ENCODE results near the gene RALB. TPM values are rescaled to one million over a fixed set of nuclear protein-coding genes. Genes with fewer than 3 reads are reported as not detected.
"Not testable (repeated sequence)": the region's sequence is repeated elsewhere in the genome, so short reads cannot be mapped to it uniquely, and the experiment has no call there.

Gene RALB
- total RNA-seq, 1 donor from 2014 or later = 108 TPM

DNA sequence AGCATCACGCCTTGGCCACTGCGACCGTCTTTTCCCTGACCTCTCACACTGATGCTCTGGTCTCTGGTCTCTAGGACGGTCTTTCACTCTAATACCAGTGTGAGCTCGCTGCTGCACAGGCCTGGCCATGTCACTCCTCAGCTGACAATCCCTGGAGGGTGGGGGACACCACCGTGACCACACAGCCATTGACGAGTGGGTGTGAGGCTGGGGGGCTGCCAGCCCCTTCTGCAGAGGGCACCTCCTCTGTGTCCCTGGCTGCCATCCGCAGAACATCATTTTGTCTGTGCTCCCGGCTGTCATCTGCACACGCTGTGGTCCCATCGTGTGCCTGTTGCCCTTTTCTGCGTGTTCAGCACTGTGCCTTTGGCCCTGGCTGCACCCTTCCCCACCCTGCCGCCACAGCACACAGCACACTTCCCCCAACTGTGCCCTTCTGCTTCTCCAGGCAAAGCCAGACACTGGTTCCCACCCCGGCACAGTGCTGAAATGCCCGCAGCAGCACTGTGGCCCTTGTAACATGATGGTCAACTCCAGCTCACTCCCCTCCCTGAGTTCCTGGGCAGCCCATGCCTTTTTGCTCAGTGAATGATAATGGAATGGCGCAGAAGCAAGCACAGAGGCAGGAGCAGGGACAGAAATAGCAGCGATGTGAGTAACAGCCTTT, 62.8 kb downstream of the RALB start:
- DNase-seq (ENCODE audit: low read depth) = no peak

DNA sequence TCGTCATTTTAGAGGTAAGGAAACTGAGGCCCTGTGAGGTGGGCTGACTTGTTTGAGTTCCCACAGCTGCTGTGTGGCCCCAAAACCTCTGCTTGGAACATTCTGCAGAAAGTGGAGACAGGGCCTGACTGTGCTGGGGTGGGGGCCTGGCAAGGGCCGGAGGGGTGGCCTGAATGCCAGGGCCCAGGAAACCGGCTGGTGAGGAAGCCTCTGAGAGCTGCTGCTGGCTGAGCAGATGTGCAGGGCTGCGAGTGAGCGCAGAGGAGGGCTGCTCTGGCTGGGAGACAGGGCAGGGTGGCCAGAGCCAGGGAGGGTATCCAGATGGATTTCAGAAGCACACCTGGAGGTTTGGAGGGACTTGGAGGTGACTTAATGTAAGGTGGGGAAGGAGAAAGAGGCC, 63.4 kb downstream of the RALB start:
- DNase-seq (ENCODE audit: low read depth) = no peak

- no peak for DNase-seq (ENCODE audit: low read depth)
Measured at GRCh38 chr2:120316528-120317179, 64.0 kb downstream of the RALB start.

GRCh38 chr2:120317180-120317533, 64.5 kb downstream of the RALB start:
- DNase-seq (ENCODE audit: low read depth) = no peak

DNA sequence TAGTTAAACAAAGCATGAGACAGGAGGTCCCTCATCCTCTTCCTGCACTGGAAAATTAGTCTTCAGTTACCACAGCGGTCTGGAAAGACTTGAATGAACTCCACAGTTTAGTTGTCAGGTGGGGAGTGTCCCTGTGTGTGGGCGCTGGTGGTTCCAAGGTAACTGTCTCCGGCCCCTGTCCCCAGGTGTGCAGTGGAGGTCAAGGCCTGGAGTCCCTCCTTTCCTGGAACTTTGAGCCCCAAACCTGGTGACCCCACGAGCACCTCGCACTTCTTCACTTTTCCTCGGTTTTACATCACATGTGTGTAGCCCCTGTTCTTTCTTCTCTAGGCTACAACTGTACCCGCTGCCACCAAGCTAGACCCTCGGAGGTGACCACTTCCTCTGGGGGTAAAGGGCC, 65.3 kb downstream of the RALB start:
- DNase-seq (ENCODE audit: low read depth) = no peak

- no peak for DNase-seq (ENCODE audit: low read depth)
Measured at GRCh38 chr2:120318626-120319025, 66.0 kb downstream of the RALB start.

GRCh38 chr2:120319123-120319522, 66.5 kb downstream of the RALB start:
- no peak for DNase-seq (ENCODE audit: low read depth)

DNA sequence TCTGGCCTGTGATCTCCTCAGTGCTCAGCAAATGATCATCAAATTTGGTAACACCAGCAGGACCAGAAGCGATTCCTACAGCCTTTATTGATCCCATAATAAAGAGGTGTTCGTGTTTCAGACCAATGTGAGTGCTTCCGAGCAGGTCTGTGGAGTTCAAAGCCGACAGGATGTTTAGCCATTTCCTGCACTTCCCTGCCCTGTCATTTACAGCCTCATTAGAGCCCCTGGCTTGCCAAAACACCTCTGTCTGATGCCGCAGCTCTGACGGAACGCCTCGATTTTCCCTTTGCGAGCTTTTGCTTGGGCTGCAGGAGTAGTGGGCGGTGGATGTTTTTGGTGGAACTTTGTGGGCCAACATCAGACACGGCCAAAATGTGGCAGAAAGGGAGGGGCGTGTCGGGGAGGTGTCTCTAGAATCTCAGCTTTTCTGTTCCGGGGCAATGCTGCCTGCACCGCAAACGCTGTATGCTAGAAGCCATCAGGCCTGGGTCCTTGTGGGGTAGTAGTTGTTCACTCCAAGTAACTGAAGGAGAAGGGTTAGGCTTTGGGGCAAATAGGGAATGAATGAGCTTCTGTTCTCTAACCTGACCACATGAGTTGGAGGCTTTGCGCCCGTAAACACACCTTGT, 67.2 kb downstream of the RALB start:
- no peak for DNase-seq (ENCODE audit: low read depth)

- DNase-seq (ENCODE audit: low read depth) = peak; percentile 6
Measured at GRCh38 chr2:120320318-120320851, 67.7 kb downstream of the RALB start.

DNA sequence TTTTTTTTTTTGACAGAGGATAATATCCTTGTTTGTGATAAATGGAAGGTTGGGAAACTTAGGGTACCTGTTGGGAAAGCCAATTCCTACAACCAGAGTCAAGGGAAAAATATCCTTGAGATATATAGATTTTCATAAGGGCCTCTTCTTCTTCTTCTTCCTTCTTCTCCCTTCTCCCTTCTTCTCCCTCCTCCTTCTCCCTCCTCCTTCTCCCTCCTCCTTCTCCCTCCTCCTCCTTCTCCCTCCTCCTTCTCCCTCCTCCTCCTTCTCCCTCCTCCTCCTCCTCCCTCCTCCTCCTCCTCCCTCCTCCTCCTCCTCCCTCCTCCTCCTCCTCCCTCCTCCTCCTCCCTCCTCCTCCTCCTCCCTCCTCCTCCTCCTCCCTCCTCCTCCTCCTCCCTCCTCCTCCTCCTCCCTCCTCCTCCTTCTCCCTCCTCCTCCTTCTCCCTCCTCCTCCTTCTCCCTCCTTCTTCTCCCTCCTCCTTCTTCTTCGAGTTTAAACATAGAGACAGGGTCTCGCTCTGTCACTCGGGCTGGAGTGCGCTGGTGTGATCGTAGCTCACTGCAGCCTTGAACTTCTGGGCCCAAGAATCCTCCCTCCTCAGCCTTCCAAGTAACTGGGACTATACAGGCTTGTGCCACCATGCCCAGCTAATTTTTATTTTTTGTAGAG, 68.4 kb downstream of the RALB start:
- DNase-seq (ENCODE audit: low read depth) = not testable (repeated sequence)

- DNase-seq (ENCODE audit: low read depth) = no peak
Measured at GRCh38 chr2:120321721-120322284, 69.2 kb downstream of the RALB start.

GRCh38 chr2:120322329-120322728, 69.7 kb downstream of the RALB start:
- no peak for DNase-seq (ENCODE audit: low read depth)

GRCh38 chr2:120323214-120323613, 70.6 kb downstream of the RALB start:
- DNase-seq (ENCODE audit: low read depth) = no peak

GRCh38 chr2:120323807-120324399, 71.3 kb downstream of the RALB start:
- no peak for DNase-seq (ENCODE audit: low read depth)

DNA sequence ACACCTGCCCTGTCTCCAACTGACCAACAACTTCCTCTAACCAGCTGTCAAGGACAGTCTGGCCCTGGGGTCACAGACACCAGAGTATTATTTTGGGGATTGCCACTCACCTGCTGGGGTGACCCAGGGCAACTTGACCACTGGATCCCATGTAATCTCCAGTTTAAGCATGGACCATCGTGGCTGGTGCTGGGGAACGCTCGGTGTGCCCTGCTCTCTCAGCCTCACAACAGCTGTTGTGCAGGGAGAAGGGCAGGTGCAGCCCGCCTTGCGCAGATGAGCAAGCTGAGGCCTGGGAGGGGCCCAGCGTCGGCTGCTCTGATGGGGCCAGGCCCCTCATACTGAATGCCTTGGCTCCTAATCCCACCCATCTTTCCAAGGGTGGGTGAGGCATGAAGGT, 72.3 kb downstream of the RALB start:
- no peak for DNase-seq (ENCODE audit: low read depth)

DNA sequence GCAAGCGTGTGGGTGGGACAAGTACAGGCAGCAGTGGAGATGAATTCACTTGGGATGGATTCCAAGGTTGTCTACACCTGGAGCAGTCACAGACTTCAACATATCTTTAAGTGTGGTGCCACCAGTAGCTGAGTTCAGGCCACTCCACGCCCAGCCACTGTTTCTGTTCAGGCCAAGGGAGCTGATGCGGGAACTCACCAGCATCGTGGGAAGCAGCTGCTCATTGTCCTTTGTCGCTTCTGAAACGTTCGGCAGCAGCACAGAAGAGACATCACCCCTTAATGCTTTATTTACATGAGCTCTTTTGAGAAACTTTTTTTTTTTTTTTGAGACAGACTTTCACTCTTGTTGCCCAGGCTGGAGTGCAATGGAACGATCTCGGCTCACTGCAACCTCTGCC, 73.4 kb downstream of the RALB start:
- DNase-seq (ENCODE audit: low read depth) = no peak

DNA sequence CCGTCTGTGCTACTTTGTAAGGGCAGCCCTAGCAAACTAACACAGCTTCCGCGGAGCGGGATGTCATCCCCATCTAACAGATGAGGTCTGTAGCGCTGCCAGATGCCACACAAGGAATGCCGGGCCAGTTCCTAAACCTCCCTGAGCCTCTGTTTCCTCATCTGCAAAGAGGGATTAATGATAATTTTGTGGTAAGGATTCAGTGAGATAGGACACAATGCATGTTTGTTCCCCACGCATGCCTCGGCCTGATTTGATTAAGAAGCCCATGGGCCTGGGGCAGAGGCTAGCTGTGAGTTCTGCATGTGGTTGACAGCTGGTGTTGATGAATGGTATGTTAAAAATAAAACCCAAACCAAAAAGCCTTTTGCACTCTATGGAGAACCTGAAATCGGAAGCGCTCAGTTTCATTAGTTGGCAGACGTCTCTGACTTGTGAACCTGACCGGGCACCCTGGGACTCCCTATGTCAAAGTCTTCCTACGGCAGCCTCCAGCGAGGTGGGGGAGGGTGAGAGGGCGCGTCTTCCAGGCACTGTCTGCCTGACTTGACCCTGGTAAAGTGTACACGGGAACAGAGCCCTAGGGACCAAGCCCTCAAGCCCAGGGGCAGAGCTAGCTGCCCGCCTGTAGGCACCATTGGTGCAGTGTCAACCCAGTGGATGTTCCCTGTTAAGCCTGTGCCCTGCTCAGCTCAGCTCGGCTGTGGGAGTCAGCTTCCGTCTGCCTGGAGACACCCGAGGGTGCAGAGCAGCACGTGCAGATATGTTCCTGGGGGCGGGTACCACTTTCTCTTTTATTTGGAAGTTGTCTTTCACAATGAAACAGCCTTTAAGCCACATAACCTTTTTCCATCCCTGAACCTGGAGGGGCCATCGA, 78.5 kb downstream of the RALB start:
- no peak for DNase-seq (ENCODE audit: low read depth)

DNA sequence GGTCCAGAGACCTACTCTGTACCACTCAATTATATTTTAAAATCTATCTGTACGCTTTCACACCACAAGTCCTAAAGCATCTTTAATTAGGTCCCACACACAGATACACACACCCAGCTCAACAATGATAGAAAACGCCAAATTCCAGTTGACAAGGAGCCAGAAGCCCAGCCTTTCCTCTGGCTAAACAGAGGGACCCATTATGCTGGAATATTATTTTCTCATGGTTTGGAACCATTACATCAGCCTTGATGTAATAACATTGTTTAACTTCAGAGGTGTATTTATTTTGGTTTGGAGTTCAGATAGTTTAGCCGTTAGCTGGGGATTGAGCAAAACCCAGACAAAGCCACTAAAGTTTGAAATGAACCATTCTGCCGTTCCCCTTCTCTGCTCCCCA, 79.3 kb downstream of the RALB start:
- no peak for DNase-seq (ENCODE audit: low read depth)

DNA sequence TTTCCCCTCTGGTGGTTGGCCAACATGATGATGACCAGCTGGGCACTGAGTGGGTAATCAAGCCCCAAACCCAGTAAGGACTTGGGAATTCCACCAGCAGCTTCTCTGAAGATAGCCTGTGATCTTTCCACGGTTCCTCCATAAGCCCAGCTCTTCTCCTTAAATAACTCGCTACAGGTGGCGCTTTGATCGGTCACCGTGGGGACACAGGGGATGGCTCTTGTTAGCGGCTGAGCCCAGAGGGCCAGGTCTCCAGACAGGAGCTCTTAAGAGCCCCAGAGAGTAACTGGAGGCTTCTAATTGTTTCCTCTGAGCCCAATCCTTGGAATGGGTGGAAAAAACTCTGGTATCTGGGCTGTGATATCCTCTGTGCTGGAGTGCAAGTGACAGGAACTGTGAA, 79.7 kb downstream of the RALB start:
- DNase-seq (ENCODE audit: low read depth) = no peak

- DNase-seq (ENCODE audit: low read depth) = no peak
Measured at GRCh38 chr2:120334068-120334467, 81.4 kb downstream of the RALB start.

DNA sequence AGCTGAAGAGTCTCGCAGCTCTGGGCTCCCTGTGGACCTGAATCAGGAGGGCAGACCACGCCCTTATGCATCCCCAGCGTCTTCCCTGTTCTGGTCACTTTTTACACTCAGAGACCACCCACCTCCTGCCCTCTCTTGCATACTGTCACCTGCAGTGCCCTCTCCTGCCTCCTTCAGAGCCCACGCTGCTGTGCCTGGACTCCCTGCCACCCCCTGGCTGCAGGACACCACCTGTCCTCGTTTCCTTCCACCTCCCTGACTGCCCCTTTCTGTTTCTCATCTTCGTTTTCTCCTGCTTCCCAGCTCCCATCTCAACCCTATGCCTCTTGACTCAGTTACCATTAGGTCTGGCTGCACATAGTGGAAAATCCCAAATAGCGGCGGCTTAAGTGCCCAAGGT, 84.1 kb downstream of the RALB start:
- no peak for DNase-seq (ENCODE audit: low read depth)

Data from renal cortical epithelial cell (primary cell).